WTC11 (cell line): ENCODE results near the gene SMOC2. TPM values are rescaled to one million over a fixed set of nuclear protein-coding genes. Genes with fewer than 3 reads are reported as not detected.

Source experiments
- ATAC-seq: fragments of 200-7000 bp; cut with Tn5 transposase; 2 replicates; pipeline ENCODE4 v1.10.0; 2021; ENCODE audit warnings: mild to moderate bottlenecking, moderate library complexity
- CTCF ChIA-PET: fragments of 300-600 bp; sonication (Branson Sonifier 250); formaldehyde crosslinking; loops from one replicate; lab custom pipeline; 2021; ENCODE audit warnings: antibody characterized with exemption; lab: Charles Lee
- POLR2A ChIA-PET: fragments of 350-600 bp; sonication (Branson Sonifier 250); formaldehyde crosslinking; loops from one replicate; lab custom pipeline; 2021; ENCODE audit warnings: antibody characterized with exemption; lab: Charles Lee
- DNase-seq: peaks from one replicate; pipeline ENCODE4 v3.0.0; 2021; ENCODE audit warnings: low spot score
- H3K27ac Mint-ChIP-seq: 2 replicates; pipeline ENCODE4 v1.8.0; 2021; ENCODE audit warnings: mixed read lengths
- H3K27me3 Mint-ChIP-seq: 2 replicates; pipeline ENCODE4 v1.8.0; 2021; ENCODE audit warnings: low read depth, mild to moderate bottlenecking, moderate library complexity, mixed read lengths
- H3K36me3 Mint-ChIP-seq: 2 replicates; pipeline ENCODE4 v1.8.0; 2021; ENCODE audit warnings: mixed read lengths
- H3K4me1 Mint-ChIP-seq: 2 replicates; pipeline ENCODE4 v1.8.0; 2022; ENCODE audit warnings: mixed read lengths
- H3K4me3 Mint-ChIP-seq: 2 replicates; pipeline ENCODE4 v1.8.0; 2021; ENCODE audit warnings: mild to moderate bottlenecking, moderate library complexity, mixed read lengths
- H3K9me3 Mint-ChIP-seq: 2 replicates; pipeline ENCODE4 v1.8.0; 2021; ENCODE audit warnings: mixed read lengths
- CREM ChIP-seq: sonication (generic); formaldehyde crosslinking; IDR thresholded peaks from 2 replicates; pipeline ENCODE4 v1.8.1; 2022; ENCODE audit warnings: mild to moderate bottlenecking, missing genetic modification reagents, moderate library complexity
- FOXJ3 ChIP-seq: sonication (generic); formaldehyde crosslinking; IDR thresholded peaks from 2 replicates; pipeline ENCODE4 v1.9.0; 2021; ENCODE audit warnings: missing genetic modification reagents, mild to moderate bottlenecking, borderline replicate concordance
- GABPB1 ChIP-seq: sonication (generic); formaldehyde crosslinking; IDR thresholded peaks from 2 replicates; pipeline ENCODE4 v1.8.1; 2023; ENCODE audit warnings: mild to moderate bottlenecking, missing genetic modification reagents
- GRHL2 ChIP-seq: fragments of 250-450 bp; sonication (Bioruptor Pico); IDR thresholded peaks from 2 replicates; pipeline ENCODE4 v1.8.0; 2022; ENCODE audit warnings: mild to moderate bottlenecking, moderate library complexity; ENCODE audit not compliant: insufficient replicate concordance, severe bottlenecking
- GTF2I ChIP-seq: fragments of 250-450 bp; sonication (Bioruptor Pico); conservative IDR thresholded peaks from 2 replicates; pipeline ENCODE4 v1.4.0; 2021; ENCODE audit warnings: mild to moderate bottlenecking
- NFATC4 ChIP-seq: fragments of 250-450 bp; sonication (Bioruptor Pico); IDR thresholded peaks from 2 replicates; pipeline ENCODE4 v1.9.0; 2021; ENCODE audit warnings: mild to moderate bottlenecking
- NR3C1 ChIP-seq: sonication (generic); formaldehyde crosslinking; conservative IDR thresholded peaks from 2 replicates; pipeline ENCODE4 v1.8.1; 2023; ENCODE audit warnings: low read depth, mild to moderate bottlenecking, missing genetic modification reagents
- PRRX2 ChIP-seq: fragments of 250-450 bp; sonication (Bioruptor Pico); IDR thresholded peaks from 2 replicates; pipeline ENCODE4 v1.8.0; 2021; ENCODE audit warnings: mild to moderate bottlenecking
- RELA ChIP-seq: sonication (generic); formaldehyde crosslinking; IDR thresholded peaks from 2 replicates; pipeline ENCODE4 v1.8.1; 2022; ENCODE audit warnings: missing genetic modification reagents, mild to moderate bottlenecking, borderline replicate concordance
- RORB ChIP-seq: fragments of 250-450 bp; sonication (Bioruptor Pico); IDR thresholded peaks from 2 replicates; pipeline ENCODE4 v1.9.0; 2021; ENCODE audit warnings: mild to moderate bottlenecking
- ZBTB21 ChIP-seq: sonication (generic); formaldehyde crosslinking; IDR thresholded peaks from 2 replicates; pipeline ENCODE4 v1.8.1; 2023; ENCODE audit warnings: mild to moderate bottlenecking, missing genetic modification reagents, borderline replicate concordance
- ZNF219 ChIP-seq: sonication (generic); formaldehyde crosslinking; IDR thresholded peaks from 2 replicates; pipeline ENCODE4 v1.8.0; 2023; ENCODE audit warnings: missing genetic modification reagents, mild to moderate bottlenecking, borderline replicate concordance
- ZNF232 ChIP-seq: sonication (generic); formaldehyde crosslinking; IDR thresholded peaks from 2 replicates; pipeline ENCODE4 v1.8.0; 2022; ENCODE audit warnings: mild to moderate bottlenecking, missing genetic modification reagents
- ZNF263 ChIP-seq: sonication (generic); formaldehyde crosslinking; IDR thresholded peaks from 2 replicates; pipeline ENCODE4 v1.8.1; 2022; ENCODE audit warnings: low read depth, mild to moderate bottlenecking, moderate library complexity, missing genetic modification reagents
- ZNF423 ChIP-seq: fragments of 250-450 bp; sonication (Bioruptor Pico); IDR thresholded peaks from 2 replicates; pipeline ENCODE4 v2.1.2; 2022; ENCODE audit warnings: mild to moderate bottlenecking, moderate library complexity
- total RNA-seq: library from RNA; stranded (reverse); gene quantifications from 3 replicates; pipeline ENCODE4 v1.2.3, GENCODE V29; 2021
- TF ChIP-seq, protein P1 (sequence below): sonication (generic); formaldehyde crosslinking; IDR thresholded peaks from 2 replicates; pipeline ENCODE4 v1.8.1; 2022; ENCODE audit warnings: mild to moderate bottlenecking, moderate library complexity, missing genetic modification reagents
- TF ChIP-seq, protein P2 (sequence below): sonication (generic); formaldehyde crosslinking; IDR thresholded peaks from 2 replicates; pipeline ENCODE4 v1.8.0; 2022; ENCODE audit warnings: mild to moderate bottlenecking, missing genetic modification reagents
- TF ChIP-seq, protein P3 (sequence below): sonication (generic); formaldehyde crosslinking; IDR thresholded peaks from 2 replicates; pipeline ENCODE4 v1.8.0; 2023; ENCODE audit warnings: mild to moderate bottlenecking, missing genetic modification reagents
- TF ChIP-seq, protein P4 (sequence below): sonication (generic); formaldehyde crosslinking; IDR thresholded peaks from 2 replicates; pipeline ENCODE4 v1.8.1; 2022; ENCODE audit warnings: missing genetic modification reagents, borderline replicate concordance
- TF ChIP-seq, protein P5 (sequence below): fragments of 250-450 bp; sonication (Bioruptor Pico); IDR thresholded peaks from 2 replicates; pipeline ENCODE4 v1.9.0; 2021; ENCODE audit warnings: moderate library complexity, mild to moderate bottlenecking, inconsistent platforms, borderline replicate concordance
- TF ChIP-seq, protein P6 (sequence below): sonication (generic); formaldehyde crosslinking; IDR thresholded peaks from 2 replicates; pipeline ENCODE4 v1.8.1; 2023; ENCODE audit warnings: mild to moderate bottlenecking, moderate library complexity, missing genetic modification reagents

SMOC2 gene
- total RNA-seq, 1 experiment from 2014 or later: 3.9 TPM

DNA sequence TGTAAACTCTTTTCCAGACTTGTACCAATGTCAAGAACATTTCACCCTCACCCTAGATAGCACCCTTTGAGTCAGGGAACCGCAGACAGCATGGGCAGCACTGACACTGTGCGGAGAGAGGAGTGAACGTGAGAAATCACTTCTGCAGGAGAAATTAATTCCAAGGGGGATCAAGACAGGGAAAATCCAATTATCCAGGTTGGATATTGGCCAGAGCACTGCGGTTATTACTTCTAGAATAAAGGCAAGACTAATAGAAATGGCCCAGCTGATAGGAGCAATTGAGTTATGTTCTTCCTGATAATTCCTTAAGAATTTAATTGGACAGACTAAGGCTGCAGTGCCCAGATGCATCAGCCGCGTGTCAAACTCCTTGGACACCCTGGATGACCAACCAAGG lies 179.6 kb downstream of the SMOC2 start (continued):
- TF ChIP-seq, protein P1, sequence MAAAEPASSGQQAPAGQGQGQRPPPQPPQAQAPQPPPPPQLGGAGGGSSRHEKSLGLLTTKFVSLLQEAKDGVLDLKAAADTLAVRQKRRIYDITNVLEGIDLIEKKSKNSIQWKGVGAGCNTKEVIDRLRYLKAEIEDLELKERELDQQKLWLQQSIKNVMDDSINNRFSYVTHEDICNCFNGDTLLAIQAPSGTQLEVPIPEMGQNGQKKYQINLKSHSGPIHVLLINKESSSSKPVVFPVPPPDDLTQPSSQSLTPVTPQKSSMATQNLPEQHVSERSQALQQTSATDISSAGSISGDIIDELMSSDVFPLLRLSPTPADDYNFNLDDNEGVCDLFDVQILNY (CRISPR knock-in tag): no peak

DNA sequence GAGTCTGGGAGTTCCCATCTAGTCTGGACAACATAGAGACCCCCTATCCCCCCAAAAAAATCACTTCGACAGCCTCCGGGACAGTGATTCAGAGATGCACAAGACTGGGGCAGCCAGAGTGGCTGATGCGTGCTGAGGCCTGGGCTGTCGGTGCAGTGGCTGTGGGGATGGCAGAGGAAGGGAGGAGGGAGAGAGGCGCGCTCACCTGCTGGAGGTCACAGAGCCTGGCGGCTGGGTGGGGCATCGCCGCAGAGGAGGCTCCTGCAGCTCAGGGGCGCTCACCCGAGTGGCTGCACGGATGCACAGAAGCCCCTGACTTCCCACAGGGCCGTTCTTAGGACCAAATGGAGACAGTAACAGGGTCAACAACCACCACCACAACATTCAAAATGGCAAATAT lies 182.8 kb downstream of the SMOC2 start:
- ATAC-seq: peak; percentile 70
- H3K27ac Mint-ChIP-seq: no peak overlapping the region
- TF ChIP-seq GTF2I: no peak
- TF ChIP-seq GRHL2 (CRISPR knock-in tag): no peak
- no peak for TF ChIP-seq GABPB1 (CRISPR knock-in tag)
- TF ChIP-seq, protein P2, sequence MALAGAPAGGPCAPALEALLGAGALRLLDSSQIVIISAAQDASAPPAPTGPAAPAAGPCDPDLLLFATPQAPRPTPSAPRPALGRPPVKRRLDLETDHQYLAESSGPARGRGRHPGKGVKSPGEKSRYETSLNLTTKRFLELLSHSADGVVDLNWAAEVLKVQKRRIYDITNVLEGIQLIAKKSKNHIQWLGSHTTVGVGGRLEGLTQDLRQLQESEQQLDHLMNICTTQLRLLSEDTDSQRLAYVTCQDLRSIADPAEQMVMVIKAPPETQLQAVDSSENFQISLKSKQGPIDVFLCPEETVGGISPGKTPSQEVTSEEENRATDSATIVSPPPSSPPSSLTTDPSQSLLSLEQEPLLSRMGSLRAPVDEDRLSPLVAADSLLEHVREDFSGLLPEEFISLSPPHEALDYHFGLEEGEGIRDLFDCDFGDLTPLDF (CRISPR knock-in tag): no peak
- TF ChIP-seq PRRX2: no peak
- TF ChIP-seq, protein P3, sequence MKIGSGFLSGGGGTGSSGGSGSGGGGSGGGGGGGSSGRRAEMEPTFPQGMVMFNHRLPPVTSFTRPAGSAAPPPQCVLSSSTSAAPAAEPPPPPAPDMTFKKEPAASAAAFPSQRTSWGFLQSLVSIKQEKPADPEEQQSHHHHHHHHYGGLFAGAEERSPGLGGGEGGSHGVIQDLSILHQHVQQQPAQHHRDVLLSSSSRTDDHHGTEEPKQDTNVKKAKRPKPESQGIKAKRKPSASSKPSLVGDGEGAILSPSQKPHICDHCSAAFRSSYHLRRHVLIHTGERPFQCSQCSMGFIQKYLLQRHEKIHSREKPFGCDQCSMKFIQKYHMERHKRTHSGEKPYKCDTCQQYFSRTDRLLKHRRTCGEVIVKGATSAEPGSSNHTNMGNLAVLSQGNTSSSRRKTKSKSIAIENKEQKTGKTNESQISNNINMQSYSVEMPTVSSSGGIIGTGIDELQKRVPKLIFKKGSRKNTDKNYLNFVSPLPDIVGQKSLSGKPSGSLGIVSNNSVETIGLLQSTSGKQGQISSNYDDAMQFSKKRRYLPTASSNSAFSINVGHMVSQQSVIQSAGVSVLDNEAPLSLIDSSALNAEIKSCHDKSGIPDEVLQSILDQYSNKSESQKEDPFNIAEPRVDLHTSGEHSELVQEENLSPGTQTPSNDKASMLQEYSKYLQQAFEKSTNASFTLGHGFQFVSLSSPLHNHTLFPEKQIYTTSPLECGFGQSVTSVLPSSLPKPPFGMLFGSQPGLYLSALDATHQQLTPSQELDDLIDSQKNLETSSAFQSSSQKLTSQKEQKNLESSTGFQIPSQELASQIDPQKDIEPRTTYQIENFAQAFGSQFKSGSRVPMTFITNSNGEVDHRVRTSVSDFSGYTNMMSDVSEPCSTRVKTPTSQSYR (CRISPR knock-in tag): no peak
- no peak for TF ChIP-seq RELA
- no peak for TF ChIP-seq RORB (CRISPR knock-in tag)
- no peak for TF ChIP-seq ZNF219 (CRISPR knock-in tag)
- no peak for TF ChIP-seq NFATC4
- TF ChIP-seq, all 79 proteins: peak for 0
- ChIA-PET POLR2A (no interaction called here), CTCF (no interaction called here)
- no peaks in the 10 kb centered on the region for H3K27me3 Mint-ChIP-seq
- H3K36me3 Mint-ChIP-seq: 0 out of 2 replicates have a peak, but pooled peaks cover 3% of the 10 kb centered on the region
- H3K9me3 Mint-ChIP-seq: peaks cover 7% of the 10 kb centered on the region; the same call in 1 of the 2 replicates
- no peak overlapping the region for H3K4me3 Mint-ChIP-seq
- DNase-seq: no peak
- peaks cover 7% of the 10 kb centered on the region; the same call in 1 of the 2 replicates for H3K4me1 Mint-ChIP-seq

DNA sequence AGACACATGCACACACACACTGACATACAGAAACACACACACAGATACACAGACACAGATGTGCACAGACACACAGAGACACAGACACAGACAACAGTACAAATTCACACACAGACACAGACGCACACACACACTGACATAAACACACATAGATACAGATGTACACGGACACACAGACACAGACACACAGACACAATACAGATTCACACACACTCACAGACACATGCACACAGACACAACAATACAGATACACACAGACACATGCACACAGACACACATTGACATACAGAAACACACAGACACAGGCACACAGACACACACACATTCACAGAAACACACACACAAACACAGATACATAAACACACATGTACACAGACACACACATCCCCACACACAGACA lies 183.6 kb downstream of the SMOC2 start:
- ATAC-seq (no peak), DNase-seq (no peak)
- H3K4me1 Mint-ChIP-seq: peaks cover 6% of the 10 kb centered on the region; the same call in 1 of the 2 replicates
- CTCF ChIA-PET: no interaction called here
- H3K36me3 Mint-ChIP-seq: 0 out of 2 replicates have a peak, but pooled peaks cover 3% of the 10 kb centered on the region
- no peak overlapping the region for H3K4me3 Mint-ChIP-seq
- POLR2A ChIA-PET: no interaction called here
- no peak overlapping the region for H3K27ac Mint-ChIP-seq
- H3K9me3 Mint-ChIP-seq: peaks cover 7% of the 10 kb centered on the region; the same call in 1 of the 2 replicates
- no peaks in the 10 kb centered on the region for H3K27me3 Mint-ChIP-seq
- TF ChIP-seq GTF2I: no peak
- TF ChIP-seq, protein P4, sequence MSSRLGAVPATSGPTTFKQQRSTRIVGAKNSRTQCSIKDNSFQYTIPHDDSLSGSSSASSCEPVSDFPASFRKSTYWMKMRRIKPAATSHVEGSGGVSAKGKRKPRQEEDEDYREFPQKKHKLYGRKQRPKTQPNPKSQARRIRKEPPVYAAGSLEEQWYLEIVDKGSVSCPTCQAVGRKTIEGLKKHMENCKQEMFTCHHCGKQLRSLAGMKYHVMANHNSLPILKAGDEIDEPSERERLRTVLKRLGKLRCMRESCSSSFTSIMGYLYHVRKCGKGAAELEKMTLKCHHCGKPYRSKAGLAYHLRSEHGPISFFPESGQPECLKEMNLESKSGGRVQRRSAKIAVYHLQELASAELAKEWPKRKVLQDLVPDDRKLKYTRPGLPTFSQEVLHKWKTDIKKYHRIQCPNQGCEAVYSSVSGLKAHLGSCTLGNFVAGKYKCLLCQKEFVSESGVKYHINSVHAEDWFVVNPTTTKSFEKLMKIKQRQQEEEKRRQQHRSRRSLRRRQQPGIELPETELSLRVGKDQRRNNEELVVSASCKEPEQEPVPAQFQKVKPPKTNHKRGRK: no peak
- TF ChIP-seq CREM (CRISPR knock-in tag): no peak
- TF ChIP-seq ZNF423 (CRISPR knock-in tag): no peak
- TF ChIP-seq NR3C1: no peak
- no peak for TF ChIP-seq ZNF232 (CRISPR knock-in tag)
- TF ChIP-seq ZBTB21: no peak
- TF ChIP-seq, protein P5, sequence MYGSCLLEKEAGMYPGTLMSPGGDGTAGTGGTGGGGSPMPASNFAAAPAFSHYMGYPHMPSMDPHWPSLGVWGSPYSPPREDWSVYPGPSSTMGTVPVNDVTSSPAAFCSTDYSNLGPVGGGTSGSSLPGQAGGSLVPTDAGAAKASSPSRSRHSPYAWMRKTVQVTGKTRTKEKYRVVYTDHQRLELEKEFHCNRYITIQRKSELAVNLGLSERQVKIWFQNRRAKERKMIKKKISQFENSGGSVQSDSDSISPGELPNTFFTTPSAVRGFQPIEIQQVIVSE (CRISPR knock-in tag): no peak
- TF ChIP-seq, protein P6, sequence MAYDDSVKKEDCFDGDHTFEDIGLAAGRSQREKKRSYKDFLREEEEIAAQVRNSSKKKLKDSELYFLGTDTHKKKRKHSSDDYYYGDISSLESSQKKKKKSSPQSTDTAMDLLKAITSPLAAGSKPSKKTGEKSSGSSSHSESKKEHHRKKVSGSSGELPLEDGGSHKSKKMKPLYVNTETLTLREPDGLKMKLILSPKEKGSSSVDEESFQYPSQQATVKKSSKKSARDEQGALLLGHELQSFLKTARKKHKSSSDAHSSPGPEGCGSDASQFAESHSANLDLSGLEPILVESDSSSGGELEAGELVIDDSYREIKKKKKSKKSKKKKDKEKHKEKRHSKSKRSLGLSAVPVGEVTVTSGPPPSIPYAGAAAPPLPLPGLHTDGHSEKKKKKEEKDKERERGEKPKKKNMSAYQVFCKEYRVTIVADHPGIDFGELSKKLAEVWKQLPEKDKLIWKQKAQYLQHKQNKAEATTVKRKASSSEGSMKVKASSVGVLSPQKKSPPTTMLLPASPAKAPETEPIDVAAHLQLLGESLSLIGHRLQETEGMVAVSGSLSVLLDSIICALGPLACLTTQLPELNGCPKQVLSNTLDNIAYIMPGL (CRISPR knock-in tag): no peak
- TF ChIP-seq ZNF263 (CRISPR knock-in tag): no peak
- TF ChIP-seq, protein P2 (CRISPR knock-in tag): no peak
- no peak for TF ChIP-seq FOXJ3
